Endothelial cell of umbilical vein (primary cell): ENCODE data around the gene GPR137. TPM values are rescaled to one million over a fixed set of nuclear protein-coding genes. Genes with fewer than 3 reads are reported as not detected.

ENCODE experiments used
- BruUV-seq: library from RNA; stranded (reverse); fragments of 400-500 nt; replicated peaks from 2 replicates; lab custom pipeline; 2021; lab: Mats Ljungman, UMichigan
- CTCF ChIA-PET: fragments of 300-600, 350-600 bp; sonication (Branson Sonifier 250); formaldehyde crosslinking; loops from one replicate; lab custom pipeline; 2021; ENCODE audit warnings: antibody characterized with exemption, inconsistent platforms; lab: Charles Lee
- POLR2A ChIA-PET: fragments of 300-600, 350-600 bp; sonication (Branson Sonifier 250); formaldehyde crosslinking; loops from one replicate; lab custom pipeline; 2021; ENCODE audit warnings: antibody characterized with exemption, inconsistent platforms; lab: Charles Lee
- DNase-seq: peaks from one replicate; pipeline ENCODE4 v3.0.0-alpha.2; 2011; ENCODE audit warnings: low read depth, low spot score
- FAIRE-seq: peaks from 2 replicates; lab custom pipeline; 2011; peaks lifted over from hg19 to GRCh38; lab: Jason Lieb, UNC
- H2AFZ ChIP-seq: 2 replicates; pipeline ENCODE4 v1.6.0; 2012; ENCODE audit warnings: low read depth, low read length, control low read depth, inconsistent platforms
- H3K27ac ChIP-seq: 2 replicates; pipeline ENCODE4 v1.5.1; 2011; ENCODE audit warnings: low read depth, mild to moderate bottlenecking, control low read depth, low read length, moderate library complexity; ENCODE audit not compliant: insufficient read depth
- H3K27me3 ChIP-seq, 2 experiments: 2 replicates each; pipeline versions ENCODE4 v1.6.0 to v1.6.1; 2011; ENCODE audit warnings: low read length in 2 of 2, mixed read lengths in 1 of 2; ENCODE audit not compliant: control insufficient read depth in 2 of 2, insufficient read depth in 2 of 2
- H3K36me3 ChIP-seq, 2 experiments: 2 replicates in 1 of 2; 3 replicates in 1 of 2; pipeline ENCODE4 v1.5.1; 2011; ENCODE audit warnings: low read length in 2 of 2, mild to moderate bottlenecking in 1 of 2, moderate library complexity in 1 of 2; ENCODE audit not compliant: control insufficient read depth in 2 of 2, insufficient read depth in 2 of 2; ENCODE audit errors: extremely low read depth in 1 of 2
- H3K4me1 ChIP-seq: 3 replicates; pipeline ENCODE4 v1.5.1; 2011; ENCODE audit warnings: mild to moderate bottlenecking, low read length; ENCODE audit not compliant: control insufficient read depth, insufficient read depth; ENCODE audit errors: extremely low read depth
- H3K4me2 ChIP-seq: 2 replicates; pipeline ENCODE4 v1.6.1; 2011; ENCODE audit warnings: low read length, control low read depth, mixed read lengths; ENCODE audit not compliant: insufficient read depth
- H3K4me3 ChIP-seq, 3 experiments: fragments of 200-600 bp in 1 of 3; sonication (generic), shearing (Covaris generic) in 1 of 3; replicated peaks in 1 of 3; 2 replicates each; pipeline ENCODE4 v1.5.1; 2011 to 2016; ENCODE audit warnings: control low read depth in 3 of 3, low read length in 3 of 3, mild to moderate bottlenecking in 2 of 3, inconsistent platforms in 1 of 3, low read depth in 1 of 3, moderate library complexity in 1 of 3; ENCODE audit not compliant: insufficient read depth in 1 of 3
- H3K79me2 ChIP-seq: 2 replicates; pipeline ENCODE4 v1.6.0; 2012; ENCODE audit warnings: low read length, inconsistent platforms; ENCODE audit not compliant: control insufficient read depth, insufficient read depth
- H3K9ac ChIP-seq: replicated peaks from 2 replicates; pipeline ENCODE3; 2011; ENCODE audit warnings: low read length, control low read depth; ENCODE audit not compliant: insufficient read depth; ENCODE audit errors: extremely low read depth
- H3K9me1 ChIP-seq: replicated peaks from 3 replicates; pipeline ENCODE4 v1.6.0; 2011; ENCODE audit warnings: mild to moderate bottlenecking, low read length; ENCODE audit not compliant: control insufficient read depth, insufficient read depth; ENCODE audit errors: extremely low read depth
- H3K9me3 ChIP-seq: replicated peaks from 2 replicates; pipeline ENCODE4 v1.5.1; 2012; ENCODE audit warnings: low read length, inconsistent platforms; ENCODE audit not compliant: control insufficient read depth, insufficient read depth
- H4K20me1 ChIP-seq: replicated peaks from 2 replicates; pipeline ENCODE3; 2011; ENCODE audit warnings: mild to moderate bottlenecking, low read length; ENCODE audit not compliant: control insufficient read depth, insufficient read depth; ENCODE audit errors: extremely low read depth
- EZH2 ChIP-seq: IDR thresholded peaks from 2 replicates; pipeline ENCODE4 v1.6.1; 2012; ENCODE audit warnings: borderline replicate concordance, low read depth, mild to moderate bottlenecking, moderate library complexity, low read length, inconsistent platforms; ENCODE audit not compliant: severe bottlenecking
- GATA2 ChIP-seq: IDR thresholded peaks from 2 replicates; pipeline ENCODE4 v1.7.0; 2011; ENCODE audit warnings: low read depth, mild to moderate bottlenecking, moderate library complexity, mixed read lengths, low read length; ENCODE audit not compliant: insufficient read length, insufficient read depth
- JUN ChIP-seq: IDR thresholded peaks from 2 replicates; pipeline ENCODE4 v1.6.1; 2011; ENCODE audit warnings: borderline replicate concordance, low read depth; ENCODE audit not compliant: insufficient read length, insufficient read depth
- MYC ChIP-seq: IDR thresholded peaks from one replicate; pipeline ENCODE4 v1.6.1; 2011; ENCODE audit warnings: mild to moderate bottlenecking, low read depth, low read length
- POLR2A ChIP-seq: IDR thresholded peaks from 2 replicates; pipeline ENCODE4 v1.6.1; 2012; ENCODE audit warnings: low read depth, mild to moderate bottlenecking, control low read depth, low read length
- dilution Hi-C: fragments of 300-500 bp; cut with MboI; formaldehyde crosslinking; loops from one replicate; pipeline ENCODE4 v1.15.0; 2019; ENCODE audit warnings: low sequenced_read_pairs; ENCODE audit not compliant: extremely low pct_ligation_motif_present
- intact Hi-C: fragments of 100-400 bp; cut with micrococcal nuclease; formaldehyde crosslinking; loops from one replicate; pipeline ENCODE4 v1.10.0; 2022
- polyA plus RNA-seq, 4 experiments: library from polyadenylated mRNA; depleted of rRNA in 3 of 4; stranded (reverse) in 3 of 4; unstranded in 1 of 4; fragments of >200 nt; gene quantifications; 2 replicates each; pipeline versions ENCODE4 v1.2.1 to v1.2.3, GENCODE V29; 2011 to 2012; ENCODE audit warnings: missing spikeins in 1 of 4
- total RNA-seq: library from RNA; stranded (reverse); gene quantifications from 2 replicates; pipeline ENCODE4 v1.2.3, GENCODE V29; 2021
- TF ChIP-seq, protein P1 (sequence below): IDR thresholded peaks from 2 replicates; pipeline ENCODE4 v1.6.1; 2011; ENCODE audit not compliant: insufficient read depth, insufficient read length

GPR137 gene
- total and polyA plus RNA-seq, 2 donors (not counting 3 experiments of a cell fraction or from before 2014, with no cell fraction given), result 40.9 to 42.5 TPM

GRCh38 chr11:64291752-64292459 is 6.3 kb downstream of the GPR137 start:
- ChIA-PET POLR2A (no interaction called here), CTCF (interaction anchor here (1.7 to 4.5 kb wide), 3 partner anchors 9 to 13 kb away, joined by 10 to 23 read pairs (median 17); partner anchors contain the start of genes CATSPERZ and ESRRA)
- no peaks in the 10 kb centered on the region for H3K4me1 ChIP-seq
- no peaks in the 10 kb centered on the region for H3K79me2 ChIP-seq
- no peak overlapping the region for H2AFZ ChIP-seq
- FAIRE-seq (no peak), DNase-seq (no peak)
- H3K36me3 ChIP-seq, result no peaks in the 10 kb centered on the region
- intact Hi-C loops (no loop called here), dilution Hi-C loops (no loop called here)
- no peak overlapping the region for H3K9ac ChIP-seq
- H3K9me1 ChIP-seq, result no peaks in the 10 kb centered on the region
- peaks cover 49 to 61% of the 10 kb centered on the region in 2 experiments for H3K27me3 ChIP-seq
- no peak overlapping the region for H3K4me3 ChIP-seq
- no TSS peak for BruUV-seq
- H3K4me2 ChIP-seq, result no peak overlapping the region
- TF ChIP-seq MYC, result no peak
- TF ChIP-seq GATA2, result no peak
- no peak for TF ChIP-seq JUN
- TF ChIP-seq, protein P1, sequence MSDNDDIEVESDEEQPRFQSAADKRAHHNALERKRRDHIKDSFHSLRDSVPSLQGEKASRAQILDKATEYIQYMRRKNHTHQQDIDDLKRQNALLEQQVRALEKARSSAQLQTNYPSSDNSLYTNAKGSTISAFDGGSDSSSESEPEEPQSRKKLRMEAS, result no peak
- TF ChIP-seq POLR2A, result no peak
- TF ChIP-seq EZH2, result peak; percentile 99
- no peaks in the 10 kb centered on the region for H4K20me1 ChIP-seq
- H3K27ac ChIP-seq, result no peak overlapping the region
- no peaks in the 10 kb centered on the region for H3K9me3 ChIP-seq
